GM06990 (cell line): ENCODE data around the gene ADAM30.

Experiments used
- DNase-seq: peaks from one replicate; pipeline ENCODE4 v3.0.0-alpha.2; 2011; ENCODE audit not compliant: insufficient read length; ENCODE audit errors: extremely low read depth
- H3K27me3 ChIP-seq: replicated peaks from 2 replicates; pipeline ENCODE4 v1.6.0; 2011; ENCODE audit warnings: low read length; ENCODE audit not compliant: control insufficient read depth, insufficient read depth
- H3K36me3 ChIP-seq: 2 replicates; pipeline ENCODE4 v1.5.1; 2011; ENCODE audit warnings: low read length; ENCODE audit not compliant: control insufficient read depth, insufficient read depth
- H3K4me3 ChIP-seq: replicated peaks from 2 replicates; pipeline ENCODE4 v1.5.1; 2011; ENCODE audit warnings: low read depth, mild to moderate bottlenecking, control low read depth, low read length
- CTCF ChIP-seq: IDR thresholded peaks from 2 replicates; pipeline ENCODE4 v1.5.1; 2011; ENCODE audit warnings: low read length, control low read depth, mild to moderate bottlenecking, inconsistent platforms; ENCODE audit not compliant: insufficient read depth, poor library complexity, severe bottlenecking

Gene ADAM30

GRCh38 chr1:119895102-119895501 lies 1.2 kb downstream of the ADAM30 start:
- no peak for DNase-seq

DNA sequence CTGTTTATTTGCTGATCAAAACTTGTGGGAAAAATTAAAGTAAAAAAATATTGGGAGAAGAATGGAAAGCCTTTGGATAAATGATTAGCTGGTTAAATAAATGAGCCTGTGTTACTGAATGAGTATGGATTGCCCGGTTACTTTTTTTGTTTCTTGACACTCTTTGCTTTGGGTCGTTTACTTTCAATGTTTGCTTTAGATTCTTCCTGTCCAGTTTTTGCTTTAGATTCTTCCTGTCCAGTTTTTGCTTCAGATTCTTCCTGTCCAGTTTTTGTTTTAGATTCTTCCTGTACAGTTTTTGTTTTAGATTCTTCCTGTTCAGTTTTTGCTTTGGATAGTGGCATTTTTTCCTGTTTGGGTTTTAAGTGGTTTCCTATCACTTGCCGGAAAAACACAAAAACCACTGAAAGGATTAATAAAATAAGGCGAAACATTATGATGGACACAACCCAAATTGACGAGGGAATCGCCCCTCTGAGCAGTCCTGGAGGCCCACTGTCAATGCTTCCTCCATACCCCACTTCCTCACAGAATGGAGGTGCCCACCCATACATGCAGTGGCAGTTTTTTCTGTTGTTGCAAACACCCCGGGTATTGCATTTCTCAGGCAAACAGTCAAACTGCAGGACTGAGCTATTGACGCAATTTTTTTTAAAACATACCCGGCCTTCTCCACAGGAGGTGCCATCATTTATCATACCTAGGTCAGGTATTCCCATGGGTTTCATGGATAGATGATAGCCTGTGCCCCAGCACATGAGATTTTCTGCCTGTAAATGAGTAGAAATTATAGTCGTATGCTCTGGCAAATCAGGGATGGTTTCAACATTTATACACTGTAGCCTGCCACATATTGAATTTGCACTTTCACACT lies 2.3 kb downstream of the ADAM30 start:
- Histone ChIP-seq H3K27me3 (no peaks in the 10 kb centered on the region; the same call in 1 of the 2 replicates), H3K36me3 (no peaks in the 10 kb centered on the region), H3K4me3 (no peak overlapping the region)
- no peak for DNase-seq
- no peak for TF ChIP-seq CTCF

More at GRCh38 chr1:119895102-119895501, 1.2 kb downstream of the ADAM30 start:
- Histone ChIP-seq H3K4me3 (no peak overlapping the region), H3K27me3 (no peaks in the 10 kb centered on the region; the same call in 1 of the 2 replicates), H3K36me3 (no peaks in the 10 kb centered on the region)
- TF ChIP-seq CTCF, result no peak

DNA sequence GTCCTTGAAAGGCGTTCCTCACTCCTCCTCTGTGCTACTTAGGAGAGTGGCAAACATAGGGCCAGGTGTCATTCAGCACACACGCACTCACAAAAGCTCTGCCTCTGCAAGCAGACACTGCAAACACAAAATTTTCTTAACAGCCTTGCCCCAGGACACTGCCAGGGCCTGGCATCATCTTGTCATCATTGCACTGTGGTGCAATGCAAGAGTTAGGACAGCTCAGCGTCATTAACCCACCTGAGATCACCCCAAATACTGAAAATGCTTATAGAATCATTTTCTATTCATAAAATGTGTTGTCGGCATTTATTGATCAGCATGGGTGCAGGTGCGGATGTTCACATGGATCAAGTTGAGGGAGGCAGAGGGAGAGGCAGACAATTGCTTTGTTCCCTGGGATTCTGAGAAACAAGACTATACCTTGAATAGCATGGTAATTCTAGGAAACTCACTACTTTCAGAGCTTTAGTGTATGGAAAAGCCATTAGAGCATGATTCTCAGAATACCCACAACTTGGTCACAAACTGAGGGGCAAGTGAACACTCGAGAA lies 3.0 kb downstream of the ADAM30 start:
- no peak overlapping the region for H3K4me3 ChIP-seq
- DNase-seq, result no peak
- no peak for TF ChIP-seq CTCF
- no peaks in the 10 kb centered on the region for H3K27me3 ChIP-seq
- no peaks in the 10 kb centered on the region for H3K36me3 ChIP-seq

- Histone ChIP-seq H3K27me3 (no peaks in the 10 kb centered on the region), H3K4me3 (no peak overlapping the region), H3K36me3 (no peaks in the 10 kb centered on the region)
- DNase-seq, result no peak
- TF ChIP-seq CTCF, result no peak
These were observed 4.9 kb downstream of the ADAM30 start for GRCh38 chr1:119891386-119891785.

GRCh38 chr1:119888476-119888875 lies 7.8 kb downstream of the ADAM30 start:
- Histone ChIP-seq H3K4me3 (no peak overlapping the region), H3K36me3 (no peaks in the 10 kb centered on the region)
- TF ChIP-seq CTCF, result no peak

GRCh38 chr1:119887427-119887826 lies 8.9 kb downstream of the ADAM30 start:
- TF ChIP-seq CTCF, result no peak
- Histone ChIP-seq H3K36me3 (no peaks in the 10 kb centered on the region), H3K27me3 (peaks cover 2% of the 10 kb centered on the region), H3K4me3 (no peak overlapping the region)
- no peak for DNase-seq

More at GRCh38 chr1:119888476-119888875, 7.8 kb downstream of the ADAM30 start:
- peaks cover 2% of the 10 kb centered on the region for H3K27me3 ChIP-seq
- no peak for DNase-seq
